HL-60 (cell line): ENCODE measurements around the gene UTP14C.

Experiments
- CTCF ChIP-seq: IDR thresholded peaks from one replicate; pipeline ENCODE4 v1.5.1; 2011; ENCODE audit warnings: low read length, control low read depth, inconsistent platforms; ENCODE audit not compliant: insufficient read depth
- GABPA ChIP-seq: IDR thresholded peaks from 2 replicates; pipeline ENCODE4 v1.6.1; 2012; ENCODE audit warnings: low read depth
- POLR2AphosphoS5 ChIP-seq: IDR thresholded peaks from 2 replicates; pipeline ENCODE4 v1.6.1; 2012; ENCODE audit warnings: low read depth

- TF ChIP-seq GABPA: no peak
- TF ChIP-seq CTCF: no peak
- TF ChIP-seq POLR2AphosphoS5: no peak
Measured at GRCh38 chr13:52061587-52061986, 37.1 kb downstream of the UTP14C start.
